ENCODE measurements around the gene EGFL8. TPM values are rescaled to one million over a fixed set of nuclear protein-coding genes. Genes with fewer than 3 reads are reported as not detected.

The EGFL8 gene
- total and polyA plus RNA-seq, 9 of the 15 experiments (the other 6 are each of a cell fraction or from before 2014, with no cell fraction given) = 2.2 to 47.4 (median 14.2) TPM

DNA sequence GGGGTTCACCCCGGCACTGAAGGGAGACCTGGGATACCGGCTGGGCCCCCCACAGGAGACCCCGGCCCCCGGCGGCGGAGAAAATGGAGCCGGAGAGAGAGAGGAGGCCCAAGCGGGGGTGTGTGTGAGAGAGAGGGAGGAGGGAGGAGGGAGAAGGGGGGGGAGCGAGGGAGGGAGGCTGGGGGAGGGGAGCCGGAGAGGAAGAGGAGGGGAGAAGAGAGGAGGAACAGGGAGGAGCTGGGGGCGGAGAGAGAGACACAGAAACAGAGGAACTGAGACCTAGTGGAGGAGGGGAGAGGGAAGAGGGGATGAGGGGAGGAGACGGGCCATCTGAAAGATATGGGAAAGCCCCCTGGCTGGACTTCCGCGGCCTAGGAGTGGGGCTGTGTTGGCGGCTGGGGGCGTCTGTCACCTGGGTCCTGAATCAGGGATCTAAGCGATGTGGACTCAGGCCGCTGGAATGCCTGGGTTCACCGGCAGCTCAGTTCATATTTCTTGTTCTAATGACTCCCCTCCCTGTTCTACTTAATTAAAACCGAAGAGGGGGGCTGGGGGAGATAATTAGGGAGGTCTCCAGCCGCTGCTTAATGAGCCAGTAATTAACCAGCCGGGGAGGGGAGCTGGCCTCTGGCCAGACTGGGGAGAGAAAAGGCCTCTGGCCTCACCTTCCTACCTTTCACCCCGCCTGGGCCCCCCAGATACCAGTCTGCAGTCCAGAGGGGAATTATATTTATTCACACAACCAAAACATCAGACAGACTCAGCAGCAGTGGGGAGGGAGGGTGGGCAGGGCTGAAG is 25.9 kb downstream of the EGFL8 start, which contains the start of gene PBX2 (continued):
- TF ChIP-seq, protein P1, sequence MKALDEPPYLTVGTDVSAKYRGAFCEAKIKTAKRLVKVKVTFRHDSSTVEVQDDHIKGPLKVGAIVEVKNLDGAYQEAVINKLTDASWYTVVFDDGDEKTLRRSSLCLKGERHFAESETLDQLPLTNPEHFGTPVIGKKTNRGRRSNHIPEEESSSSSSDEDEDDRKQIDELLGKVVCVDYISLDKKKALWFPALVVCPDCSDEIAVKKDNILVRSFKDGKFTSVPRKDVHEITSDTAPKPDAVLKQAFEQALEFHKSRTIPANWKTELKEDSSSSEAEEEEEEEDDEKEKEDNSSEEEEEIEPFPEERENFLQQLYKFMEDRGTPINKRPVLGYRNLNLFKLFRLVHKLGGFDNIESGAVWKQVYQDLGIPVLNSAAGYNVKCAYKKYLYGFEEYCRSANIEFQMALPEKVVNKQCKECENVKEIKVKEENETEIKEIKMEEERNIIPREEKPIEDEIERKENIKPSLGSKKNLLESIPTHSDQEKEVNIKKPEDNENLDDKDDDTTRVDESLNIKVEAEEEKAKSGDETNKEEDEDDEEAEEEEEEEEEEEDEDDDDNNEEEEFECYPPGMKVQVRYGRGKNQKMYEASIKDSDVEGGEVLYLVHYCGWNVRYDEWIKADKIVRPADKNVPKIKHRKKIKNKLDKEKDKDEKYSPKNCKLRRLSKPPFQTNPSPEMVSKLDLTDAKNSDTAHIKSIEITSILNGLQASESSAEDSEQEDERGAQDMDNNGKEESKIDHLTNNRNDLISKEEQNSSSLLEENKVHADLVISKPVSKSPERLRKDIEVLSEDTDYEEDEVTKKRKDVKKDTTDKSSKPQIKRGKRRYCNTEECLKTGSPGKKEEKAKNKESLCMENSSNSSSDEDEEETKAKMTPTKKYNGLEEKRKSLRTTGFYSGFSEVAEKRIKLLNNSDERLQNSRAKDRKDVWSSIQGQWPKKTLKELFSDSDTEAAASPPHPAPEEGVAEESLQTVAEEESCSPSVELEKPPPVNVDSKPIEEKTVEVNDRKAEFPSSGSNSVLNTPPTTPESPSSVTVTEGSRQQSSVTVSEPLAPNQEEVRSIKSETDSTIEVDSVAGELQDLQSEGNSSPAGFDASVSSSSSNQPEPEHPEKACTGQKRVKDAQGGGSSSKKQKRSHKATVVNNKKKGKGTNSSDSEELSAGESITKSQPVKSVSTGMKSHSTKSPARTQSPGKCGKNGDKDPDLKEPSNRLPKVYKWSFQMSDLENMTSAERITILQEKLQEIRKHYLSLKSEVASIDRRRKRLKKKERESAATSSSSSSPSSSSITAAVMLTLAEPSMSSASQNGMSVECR (CRISPR knock-in tag; IDR thresholded peaks at IDR 0.05) = no peak
- TF ChIP-seq, protein P2, sequence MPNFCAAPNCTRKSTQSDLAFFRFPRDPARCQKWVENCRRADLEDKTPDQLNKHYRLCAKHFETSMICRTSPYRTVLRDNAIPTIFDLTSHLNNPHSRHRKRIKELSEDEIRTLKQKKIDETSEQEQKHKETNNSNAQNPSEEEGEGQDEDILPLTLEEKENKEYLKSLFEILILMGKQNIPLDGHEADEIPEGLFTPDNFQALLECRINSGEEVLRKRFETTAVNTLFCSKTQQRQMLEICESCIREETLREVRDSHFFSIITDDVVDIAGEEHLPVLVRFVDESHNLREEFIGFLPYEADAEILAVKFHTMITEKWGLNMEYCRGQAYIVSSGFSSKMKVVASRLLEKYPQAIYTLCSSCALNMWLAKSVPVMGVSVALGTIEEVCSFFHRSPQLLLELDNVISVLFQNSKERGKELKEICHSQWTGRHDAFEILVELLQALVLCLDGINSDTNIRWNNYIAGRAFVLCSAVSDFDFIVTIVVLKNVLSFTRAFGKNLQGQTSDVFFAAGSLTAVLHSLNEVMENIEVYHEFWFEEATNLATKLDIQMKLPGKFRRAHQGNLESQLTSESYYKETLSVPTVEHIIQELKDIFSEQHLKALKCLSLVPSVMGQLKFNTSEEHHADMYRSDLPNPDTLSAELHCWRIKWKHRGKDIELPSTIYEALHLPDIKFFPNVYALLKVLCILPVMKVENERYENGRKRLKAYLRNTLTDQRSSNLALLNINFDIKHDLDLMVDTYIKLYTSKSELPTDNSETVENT (CRISPR knock-in tag; IDR thresholded peaks at IDR 0.05) = no peak
- no peak for TF ChIP-seq NFIX (CRISPR knock-in tag; IDR thresholded peaks at IDR 0.05; ENCODE audit: low read depth)
- TF ChIP-seq POLR2AphosphoS2 (IDR thresholded peaks at IDR 0.05; ENCODE audit: low read length) = peak; percentile 74; the same call in 1 of the 2 replicates
- 0 out of 2 replicates have a peak, but pooled peaks have one; percentile 8 for TF ChIP-seq ZNF75A (CRISPR knock-in tag; IDR thresholded peaks at IDR 0.05)
- peak; percentile 11; the same call in 1 of the 2 replicates for TF ChIP-seq BCOR (IDR thresholded peaks at IDR 0.05)
- no peak for TF ChIP-seq ZEB2 (IDR thresholded peaks at IDR 0.05)
- TF ChIP-seq CSDE1 (IDR thresholded peaks at IDR 0.05) = no peak
- peak; percentile 98 for TF ChIP-seq ZBTB7A (IDR thresholded peaks at IDR 0.05; ENCODE audit: borderline replicate concordance, control insufficient read depth, low read depth, low read length)
- TF ChIP-seq ZBTB1 (CRISPR knock-in tag; IDR thresholded peaks at IDR 0.05; ENCODE audit: borderline replicate concordance, low read depth) = no peak
- TF ChIP-seq, protein P3, sequence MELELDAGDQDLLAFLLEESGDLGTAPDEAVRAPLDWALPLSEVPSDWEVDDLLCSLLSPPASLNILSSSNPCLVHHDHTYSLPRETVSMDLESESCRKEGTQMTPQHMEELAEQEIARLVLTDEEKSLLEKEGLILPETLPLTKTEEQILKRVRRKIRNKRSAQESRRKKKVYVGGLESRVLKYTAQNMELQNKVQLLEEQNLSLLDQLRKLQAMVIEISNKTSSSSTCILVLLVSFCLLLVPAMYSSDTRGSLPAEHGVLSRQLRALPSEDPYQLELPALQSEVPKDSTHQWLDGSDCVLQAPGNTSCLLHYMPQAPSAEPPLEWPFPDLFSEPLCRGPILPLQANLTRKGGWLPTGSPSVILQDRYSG (tag; conservative IDR thresholded peaks at IDR 0.05; ENCODE audit: low read depth) = no peak
- TF ChIP-seq CEBPB (tag; IDR thresholded peaks at IDR 0.05) = no peak
- peak; percentile 41; the same call in 1 of the 2 replicates for TF ChIP-seq MBD2 (IDR thresholded peaks at IDR 0.05; ENCODE audit: borderline replicate concordance, low read depth)
- TF ChIP-seq SMARCA4 (IDR thresholded peaks at IDR 0.05) = peak; percentile 77
- TF ChIP-seq EZH2 (IDR thresholded peaks at IDR 0.05; ENCODE audit: borderline replicate concordance, low read depth, low read length) = no peak
- TF ChIP-seq BDP1 (IDR thresholded peaks at IDR 0.05; ENCODE audit: insufficient read depth, insufficient read length) = no peak
- no peak for TF ChIP-seq GATAD2B (IDR thresholded peaks at IDR 0.05; ENCODE audit: borderline replicate concordance)
- TF ChIP-seq CEBPG (CRISPR knock-in tag; IDR thresholded peaks at IDR 0.05) = no peak
- no peak for TF ChIP-seq CEBPG (tag; conservative IDR thresholded peaks at IDR 0.05 in 1 of 2, IDR thresholded peaks at IDR 0.05 in 1 of 2)
- TF ChIP-seq MCM7 (IDR thresholded peaks at IDR 0.05) = no peak
- TF ChIP-seq NR3C1 (CRISPR knock-in tag; IDR thresholded peaks at IDR 0.05) = no peak

Data from K562 (cell line).